Caco-2 (cell line): ENCODE data around the gene TMEM100. TPM values are rescaled to one million over a fixed set of nuclear protein-coding genes. Genes with fewer than 3 reads are reported as not detected.

Experiments used
- BruUV-seq: library from RNA; stranded (reverse); fragments of 400-500 nt; replicated peaks from 2 replicates; lab custom pipeline; 2021; lab: Mats Ljungman, UMichigan
- CTCF ChIA-PET: fragments of 300-600 bp; sonication (Branson Sonifier 250); formaldehyde crosslinking; loops from one replicate; lab custom pipeline; 2022; ENCODE audit warnings: antibody characterized with exemption; lab: Charles Lee
- POLR2A ChIA-PET: fragments of 300-600 bp; sonication (Branson Sonifier 250); formaldehyde crosslinking; loops from one replicate; lab custom pipeline; 2022; ENCODE audit warnings: antibody characterized with exemption; lab: Charles Lee
- DNase-seq, 2 experiments: peaks; one replicate each; pipeline versions ENCODE4 v3.0.0 to v3.0.0-alpha.2; 2020 to 2022
- H3K27me3 ChIP-seq: replicated peaks from 2 replicates; pipeline ENCODE4 v1.6.0; 2011; ENCODE audit warnings: low read length; ENCODE audit not compliant: control insufficient read depth, insufficient read depth
- H3K36me3 ChIP-seq: 2 replicates; pipeline ENCODE4 v1.5.1; 2011; ENCODE audit warnings: low read length; ENCODE audit not compliant: control insufficient read depth, insufficient read depth
- H3K4me1 ChIP-seq: fragments of 250-450 bp; sonication (Bioruptor Pico); 2 replicates; pipeline ENCODE4 v1.5.1; 2020; ENCODE audit warnings: mild to moderate bottlenecking
- H3K4me3 ChIP-seq: 2 replicates; pipeline ENCODE4 v1.5.1; 2011; ENCODE audit warnings: low read depth, mild to moderate bottlenecking, control low read depth, low read length
- H3K9me3 ChIP-seq: fragments of 250-450 bp; sonication (Bioruptor Pico); 2 replicates; pipeline ENCODE4 v1.5.1; 2020; ENCODE audit warnings: mild to moderate bottlenecking, moderate library complexity
- H3K27ac Mint-ChIP-seq: one replicate; pipeline ENCODE4 v1.8.0; 2022; ENCODE audit warnings: mixed read lengths; ENCODE audit not compliant: unreplicated experiment
- H3K27me3 Mint-ChIP-seq: one replicate; pipeline ENCODE4 v1.8.0; 2022; ENCODE audit warnings: mixed read lengths; ENCODE audit not compliant: insufficient read depth, unreplicated experiment
- H3K36me3 Mint-ChIP-seq: one replicate; pipeline ENCODE4 v1.8.0; 2022; ENCODE audit warnings: mild to moderate bottlenecking, mixed read lengths; ENCODE audit not compliant: insufficient read depth, unreplicated experiment
- H3K4me1 Mint-ChIP-seq: one replicate; pipeline ENCODE4 v1.8.0; 2022; ENCODE audit warnings: low read depth, mixed read lengths; ENCODE audit not compliant: unreplicated experiment
- H3K4me3 Mint-ChIP-seq: one replicate; pipeline ENCODE4 v1.8.0; 2022; ENCODE audit warnings: mild to moderate bottlenecking, moderate library complexity, mixed read lengths; ENCODE audit not compliant: unreplicated experiment
- H3K9me3 Mint-ChIP-seq: one replicate; pipeline ENCODE4 v1.8.0; 2022; ENCODE audit warnings: mixed read lengths; ENCODE audit not compliant: unreplicated experiment
- intact Hi-C: fragments of 100-400 bp; cut with micrococcal nuclease; formaldehyde crosslinking; loops from one replicate; pipeline ENCODE4 v1.10.0; 2022; ENCODE audit not compliant: unreplicated experiment
- total RNA-seq: library from RNA; stranded (reverse); gene quantifications from 2 replicates; pipeline ENCODE4 v1.2.3, GENCODE V29; 2022
- TF ChIP-seq, protein P1 (sequence below), 2 experiments: fragments of 200-600 bp in 1 of 2; IDR thresholded peaks; 1 replicate in 1 of 2; 2 replicates in 1 of 2; pipeline versions ENCODE4 v1.5.1 to v1.8.0; 2011 to 2022; ENCODE audit warnings: antibody characterized with exemption in 1 of 2, control low read depth in 1 of 2, inconsistent platforms in 1 of 2, low read depth in 1 of 2, low read length in 1 of 2, mild to moderate bottlenecking in 1 of 2, moderate library complexity in 1 of 2; ENCODE audit not compliant: insufficient read depth in 1 of 2, severe bottlenecking in 1 of 2, unreplicated experiment in 1 of 2

The TMEM100 gene
- total RNA-seq, 1 experiment from 2014 or later, result not detected

DNA sequence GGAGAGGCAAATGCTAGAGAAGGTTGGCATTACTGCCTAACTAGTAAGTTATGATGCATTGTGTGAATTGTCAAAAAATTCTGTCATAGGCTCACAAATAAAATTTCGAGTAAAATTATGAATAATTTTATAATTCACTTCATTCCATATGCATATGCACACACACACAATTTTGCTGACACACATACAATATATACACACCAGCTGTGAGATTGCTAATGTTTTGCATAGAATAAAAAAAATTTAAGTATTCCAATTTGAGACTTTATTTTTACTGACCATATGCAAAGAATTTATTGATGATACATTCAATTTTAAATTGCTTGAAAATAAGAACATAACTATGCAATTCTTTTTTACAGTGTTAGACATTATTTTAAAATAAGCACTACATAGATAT is 6.8 kb upstream of the TMEM100 start:
- DNase-seq, result no peak
- H3K27me3 Mint-ChIP-seq, result peaks cover 23% of the 10 kb centered on the region
- H3K36me3 Mint-ChIP-seq, result no peaks in the 10 kb centered on the region
- TF ChIP-seq, protein P1, sequence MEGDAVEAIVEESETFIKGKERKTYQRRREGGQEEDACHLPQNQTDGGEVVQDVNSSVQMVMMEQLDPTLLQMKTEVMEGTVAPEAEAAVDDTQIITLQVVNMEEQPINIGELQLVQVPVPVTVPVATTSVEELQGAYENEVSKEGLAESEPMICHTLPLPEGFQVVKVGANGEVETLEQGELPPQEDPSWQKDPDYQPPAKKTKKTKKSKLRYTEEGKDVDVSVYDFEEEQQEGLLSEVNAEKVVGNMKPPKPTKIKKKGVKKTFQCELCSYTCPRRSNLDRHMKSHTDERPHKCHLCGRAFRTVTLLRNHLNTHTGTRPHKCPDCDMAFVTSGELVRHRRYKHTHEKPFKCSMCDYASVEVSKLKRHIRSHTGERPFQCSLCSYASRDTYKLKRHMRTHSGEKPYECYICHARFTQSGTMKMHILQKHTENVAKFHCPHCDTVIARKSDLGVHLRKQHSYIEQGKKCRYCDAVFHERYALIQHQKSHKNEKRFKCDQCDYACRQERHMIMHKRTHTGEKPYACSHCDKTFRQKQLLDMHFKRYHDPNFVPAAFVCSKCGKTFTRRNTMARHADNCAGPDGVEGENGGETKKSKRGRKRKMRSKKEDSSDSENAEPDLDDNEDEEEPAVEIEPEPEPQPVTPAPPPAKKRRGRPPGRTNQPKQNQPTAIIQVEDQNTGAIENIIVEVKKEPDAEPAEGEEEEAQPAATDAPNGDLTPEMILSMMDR (IDR thresholded peaks at IDR 0.05; ENCODE audit: insufficient read depth in 1 of 2, low read depth in 1 of 2, low read length in 1 of 2, severe bottlenecking in 1 of 2, unreplicated experiment in 1 of 2), result no peak
- no peaks in the 10 kb centered on the region for H3K9me3 ChIP-seq
- ChIA-PET POLR2A (no interaction called here), CTCF (no interaction called here)
- intact Hi-C loops, result loop anchor here (5.0 kb wide), 1 partner anchor 33 kb away; no protein-coding TSS in a partner anchor
- H3K9me3 Mint-ChIP-seq, result no peaks in the 10 kb centered on the region
- no peaks in the 10 kb centered on the region for H3K27me3 ChIP-seq
- no peak overlapping the region for H3K4me3 Mint-ChIP-seq
- no peaks in the 10 kb centered on the region for H3K4me1 ChIP-seq
- no peak overlapping the region for H3K4me3 ChIP-seq
- no TSS peak for BruUV-seq
- no peaks in the 10 kb centered on the region for H3K36me3 ChIP-seq
- no peak overlapping the region for H3K27ac Mint-ChIP-seq
- H3K4me1 Mint-ChIP-seq, result no peaks in the 10 kb centered on the region

DNA sequence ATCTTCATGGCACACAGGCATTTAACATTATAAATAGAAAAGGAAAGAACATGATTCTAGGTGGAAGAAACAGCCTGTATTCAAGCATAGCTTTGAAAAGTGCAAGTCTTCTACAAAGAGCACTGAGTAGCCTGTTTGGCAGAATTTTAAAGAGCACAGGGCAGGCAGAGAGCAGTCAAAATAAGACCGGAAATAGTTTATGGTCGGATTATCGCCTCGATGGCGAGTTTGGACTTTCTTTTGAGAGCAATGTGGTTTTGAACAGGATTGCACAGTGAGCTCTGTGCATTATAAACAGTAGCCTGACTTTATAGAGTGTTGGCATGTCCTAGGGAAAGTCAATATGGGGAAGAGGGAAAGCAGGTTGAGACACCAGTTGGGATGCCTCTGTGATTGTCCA is 6.2 kb upstream of the TMEM100 start:
- no TSS peak for BruUV-seq
- H3K9me3 ChIP-seq, result peaks cover under 1% of the 10 kb centered on the region; the same call in 1 of the 2 replicates
- no peaks in the 10 kb centered on the region for H3K27me3 ChIP-seq
- H3K4me1 ChIP-seq, result no peaks in the 10 kb centered on the region
- H3K9me3 Mint-ChIP-seq, result no peaks in the 10 kb centered on the region
- H3K4me3 ChIP-seq, result no peak overlapping the region
- ChIA-PET CTCF (interaction anchor here (0.5 kb wide), 1 partner anchor 11 kb away, joined by 3 read pairs; no protein-coding TSS in a partner anchor), POLR2A (no interaction called here)
- H3K27me3 Mint-ChIP-seq, result peaks cover 22% of the 10 kb centered on the region
- no peaks in the 10 kb centered on the region for H3K36me3 Mint-ChIP-seq
- TF ChIP-seq, protein P1 (IDR thresholded peaks at IDR 0.05; ENCODE audit: insufficient read depth in 1 of 2, low read depth in 1 of 2, low read length in 1 of 2, severe bottlenecking in 1 of 2, unreplicated experiment in 1 of 2), result no peak
- no peak overlapping the region for H3K27ac Mint-ChIP-seq
- H3K4me1 Mint-ChIP-seq, result no peaks in the 10 kb centered on the region
- intact Hi-C loops, result loop anchor here (5.0 kb wide), 1 partner anchor 33 kb away; no protein-coding TSS in a partner anchor
- DNase-seq, result no peak
- H3K36me3 ChIP-seq, result no peaks in the 10 kb centered on the region
- no peak overlapping the region for H3K4me3 Mint-ChIP-seq

DNA sequence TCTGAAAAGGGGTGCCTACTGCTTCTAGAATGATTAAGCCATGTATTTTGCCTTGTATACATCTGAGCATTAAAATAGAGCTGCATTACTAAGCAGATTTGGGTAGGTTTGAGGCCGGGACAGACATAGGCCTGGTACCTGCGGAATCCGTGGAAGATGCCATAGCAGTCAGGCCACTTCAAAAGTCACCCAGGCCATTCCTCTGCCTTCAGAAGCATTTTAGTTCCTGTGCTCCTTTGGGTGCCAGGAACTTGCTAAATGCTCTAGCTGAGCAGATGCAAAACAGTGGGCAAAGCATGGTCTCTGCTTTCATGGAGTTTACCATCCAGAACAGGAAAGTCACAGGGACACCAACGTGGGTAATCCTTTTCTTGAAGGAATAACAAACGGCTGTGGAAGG is 5.7 kb upstream of the TMEM100 start:
- ChIA-PET POLR2A (no interaction called here), CTCF (interaction anchor here (0.5 to 0.7 kb wide), 2 partner anchors 10 to 18 kb away, joined by 3 to 5 read pairs; no protein-coding TSS in a partner anchor)
- DNase-seq, result no peak
- no peaks in the 10 kb centered on the region for H3K4me1 Mint-ChIP-seq
- Histone ChIP-seq H3K27me3 (no peaks in the 10 kb centered on the region), H3K36me3 (no peaks in the 10 kb centered on the region), H3K4me3 (no peak overlapping the region), H3K9me3 (peaks cover 5% of the 10 kb centered on the region; the same call in 1 of the 2 replicates), H3K4me1 (no peaks in the 10 kb centered on the region)
- intact Hi-C loops, result loop anchor here (5.0 kb wide), 1 partner anchor 34 kb away; no protein-coding TSS in a partner anchor
- H3K36me3 Mint-ChIP-seq, result no peaks in the 10 kb centered on the region
- H3K4me3 Mint-ChIP-seq, result no peak overlapping the region
- no peaks in the 10 kb centered on the region for H3K9me3 Mint-ChIP-seq
- H3K27me3 Mint-ChIP-seq, result peaks cover 23% of the 10 kb centered on the region
- H3K27ac Mint-ChIP-seq, result no peak overlapping the region
- TF ChIP-seq, protein P1 (IDR thresholded peaks at IDR 0.05; ENCODE audit: insufficient read depth in 1 of 2, low read depth in 1 of 2, low read length in 1 of 2, severe bottlenecking in 1 of 2, unreplicated experiment in 1 of 2), result no peak
- no TSS peak for BruUV-seq
